Mesendoderm (in vitro differentiated cells): ENCODE measurements around the gene RAB3D.

Source experiments
- DNase-seq: peaks from one replicate; pipeline ENCODE4 v3.0.0; 2013
- H2AK5ac ChIP-seq: 2 replicates; pipeline ENCODE4 v1.6.1; 2013; ENCODE audit warnings: low read length, inconsistent platforms
- H2BK120ac ChIP-seq: 2 replicates; pipeline ENCODE4 v1.6.1; 2013; ENCODE audit warnings: low read depth, mild to moderate bottlenecking, low read length, moderate library complexity, mixed read lengths
- H2BK15ac ChIP-seq: replicated peaks from 2 replicates; pipeline ENCODE4 v1.6.1; 2013; ENCODE audit warnings: low read depth, mild to moderate bottlenecking, moderate library complexity
- H2BK5ac ChIP-seq: 2 replicates; pipeline ENCODE4 v1.6.1; 2013; ENCODE audit warnings: low read length, inconsistent platforms
- H3K18ac ChIP-seq: 2 replicates; pipeline ENCODE4 v1.6.1; 2013; ENCODE audit warnings: mild to moderate bottlenecking, low read length, mixed read lengths
- H3K23ac ChIP-seq: one replicate; pipeline ENCODE4 v1.6.1; 2013; ENCODE audit warnings: low read length
- H3K27ac ChIP-seq: 2 replicates; pipeline ENCODE4 v1.5.1; 2013; ENCODE audit warnings: low read depth, mild to moderate bottlenecking, inconsistent platforms, low read length, moderate library complexity
- H3K27me3 ChIP-seq: 2 replicates; pipeline ENCODE4 v1.6.1; 2013; ENCODE audit warnings: low read length, control low read depth, mild to moderate bottlenecking, inconsistent platforms; ENCODE audit not compliant: insufficient read depth, poor library complexity
- H3K36me3 ChIP-seq: 2 replicates; pipeline ENCODE4 v1.6.1; 2013; ENCODE audit warnings: low read length, inconsistent platforms; ENCODE audit not compliant: control insufficient read depth, insufficient read depth
- H3K4ac ChIP-seq: one replicate; pipeline ENCODE4 v1.6.1; 2013; ENCODE audit warnings: low read depth, mild to moderate bottlenecking, low read length, moderate library complexity
- H3K4me1 ChIP-seq: 2 replicates; pipeline ENCODE4 v1.6.1; 2013; ENCODE audit warnings: low read depth, low read length, inconsistent platforms; ENCODE audit not compliant: control insufficient read depth
- H3K4me2 ChIP-seq: 2 replicates; pipeline ENCODE4 v1.6.1; 2013; ENCODE audit warnings: low read length
- H3K4me3 ChIP-seq: 2 replicates; pipeline ENCODE4 v1.5.1; 2013; ENCODE audit warnings: mild to moderate bottlenecking, low read length
- H3K56ac ChIP-seq: one replicate; pipeline ENCODE4 v1.6.1; 2013; ENCODE audit warnings: low read length
- H3K79me1 ChIP-seq: 2 replicates; pipeline ENCODE4 v1.6.1; 2013; ENCODE audit warnings: low read length, inconsistent platforms
- H3K79me2 ChIP-seq: 2 replicates; pipeline ENCODE4 v1.6.1; 2013; ENCODE audit warnings: mild to moderate bottlenecking, low read length; ENCODE audit not compliant: control insufficient read depth, insufficient read depth
- H3K9ac ChIP-seq: 2 replicates; pipeline ENCODE4 v1.6.1; 2013; ENCODE audit warnings: low read length, inconsistent platforms
- H4K5ac ChIP-seq: one replicate; pipeline ENCODE4 v1.6.1; 2013; ENCODE audit warnings: low read length
- H4K8ac ChIP-seq: one replicate; pipeline ENCODE4 v1.6.1; 2013; ENCODE audit warnings: low read depth, mild to moderate bottlenecking, control low read depth, low read length, moderate library complexity
- WGBS: extraction: QIAGEN DNeasy Blood & Tissue Kit; methylation state at CpG from one replicate; pipeline ENCODE4 v1.1.7; 2013; ENCODE audit warnings: low lambda C conversion rate, missing lambda C conversion rate; ENCODE audit not compliant: insufficient coverage; ENCODE audit errors: extremely low coverage; 5-methylcytosine and 5-hydroxymethylcytosine counted together

RAB3D gene

DNA sequence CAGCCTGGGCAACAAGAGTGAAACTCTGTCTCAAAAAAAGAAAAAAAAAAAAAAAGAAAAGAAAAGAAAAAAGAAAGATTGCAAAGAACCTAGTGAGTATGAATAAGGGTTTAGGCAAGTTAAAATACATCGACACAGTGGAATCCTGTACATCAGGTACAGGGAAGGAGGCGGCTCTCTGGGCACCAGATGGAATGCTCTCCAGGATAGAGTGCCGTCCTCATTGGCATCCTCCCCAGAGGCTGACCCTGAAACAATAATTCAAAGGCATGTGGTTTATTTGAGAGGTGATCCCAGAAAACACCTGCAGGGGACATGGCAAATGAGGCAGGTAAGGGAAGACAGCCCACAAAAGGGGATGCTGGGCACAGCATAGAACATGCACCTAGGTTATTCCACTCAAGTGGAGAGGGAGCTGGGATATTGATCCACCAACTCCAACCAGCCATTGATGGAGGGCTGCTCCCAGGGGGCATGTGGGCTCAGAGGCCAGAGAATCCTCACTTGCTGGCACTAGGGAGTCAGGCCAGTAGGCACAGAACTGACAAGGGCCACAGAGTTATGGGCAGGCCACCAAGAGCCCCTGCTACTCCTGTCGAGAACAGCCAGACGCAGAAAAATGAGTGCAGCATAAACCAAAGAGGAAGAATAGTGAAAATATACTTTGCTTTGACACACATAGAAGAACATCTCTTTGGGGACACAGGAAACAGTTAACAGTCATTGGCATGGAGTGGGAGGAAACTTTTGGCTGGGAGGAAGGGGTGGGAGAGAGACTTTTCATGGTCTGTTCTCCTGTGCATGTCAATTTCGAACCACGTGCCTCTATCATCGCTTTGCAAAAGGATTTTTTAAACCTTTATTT, 39.3 kb downstream of the RAB3D start:
- WGBS: no CpG with 5 or more reads among the region's 8 CpGs
- no peak for DNase-seq
- Histone ChIP-seq H3K56ac (no peak overlapping the region), H3K4ac (no peak overlapping the region), H2BK5ac (no peak overlapping the region), H3K23ac (no peak overlapping the region), H2AK5ac (no peak overlapping the region), H4K5ac (no peak overlapping the region), H3K27me3 (no peaks in the 10 kb centered on the region), H3K4me3 (no peak overlapping the region), H3K36me3 (no peaks in the 10 kb centered on the region), H3K18ac (no peak overlapping the region), H2BK15ac (no peak overlapping the region), H3K79me1 (no peaks in the 10 kb centered on the region), H3K4me2 (no peak overlapping the region), H3K4me1 (no peaks in the 10 kb centered on the region), H3K27ac (no peak overlapping the region), H3K9ac (no peak overlapping the region), H2BK120ac (no peak overlapping the region), H4K8ac (no peak overlapping the region), H3K79me2 (no peaks in the 10 kb centered on the region)

DNA sequence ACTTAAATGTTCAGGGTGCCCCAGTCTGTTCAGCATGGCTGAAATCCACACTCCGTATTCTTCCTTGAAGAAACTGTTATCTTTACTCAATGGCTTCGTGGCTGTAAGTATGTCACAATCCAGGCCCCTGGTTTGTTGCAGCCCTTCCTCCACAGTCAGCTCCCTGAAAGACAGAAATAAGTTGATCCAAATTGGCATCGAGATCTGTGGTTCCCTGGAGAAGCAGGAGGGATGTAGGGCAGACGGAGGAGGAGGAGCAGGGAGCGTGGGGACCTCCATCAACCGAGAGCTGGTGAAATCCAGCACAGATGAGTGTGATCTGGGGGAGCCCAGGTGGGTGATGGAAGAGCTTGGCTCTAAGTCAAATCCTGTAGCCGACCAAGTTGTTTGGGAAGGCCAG, 43.2 kb downstream of the RAB3D start:
- Histone ChIP-seq H3K9ac (no peak overlapping the region), H3K56ac (no peak overlapping the region), H3K27me3 (no peaks in the 10 kb centered on the region), H4K8ac (no peak overlapping the region), H3K79me2 (no peaks in the 10 kb centered on the region), H2BK5ac (no peak overlapping the region), H2BK15ac (no peak overlapping the region), H2BK120ac (no peak overlapping the region), H3K4me3 (no peak overlapping the region), H3K4me1 (peaks cover 2% of the 10 kb centered on the region), H3K4ac (no peak overlapping the region), H3K27ac (no peak overlapping the region), H3K18ac (no peak overlapping the region), H4K5ac (no peak overlapping the region), H3K79me1 (no peaks in the 10 kb centered on the region), H3K23ac (no peak overlapping the region), H2AK5ac (no peak overlapping the region), H3K4me2 (no peak overlapping the region), H3K36me3 (no peaks in the 10 kb centered on the region)
- no CpG with 5 or more reads among the region's 7 CpGs for WGBS
- no peak for DNase-seq

DNA sequence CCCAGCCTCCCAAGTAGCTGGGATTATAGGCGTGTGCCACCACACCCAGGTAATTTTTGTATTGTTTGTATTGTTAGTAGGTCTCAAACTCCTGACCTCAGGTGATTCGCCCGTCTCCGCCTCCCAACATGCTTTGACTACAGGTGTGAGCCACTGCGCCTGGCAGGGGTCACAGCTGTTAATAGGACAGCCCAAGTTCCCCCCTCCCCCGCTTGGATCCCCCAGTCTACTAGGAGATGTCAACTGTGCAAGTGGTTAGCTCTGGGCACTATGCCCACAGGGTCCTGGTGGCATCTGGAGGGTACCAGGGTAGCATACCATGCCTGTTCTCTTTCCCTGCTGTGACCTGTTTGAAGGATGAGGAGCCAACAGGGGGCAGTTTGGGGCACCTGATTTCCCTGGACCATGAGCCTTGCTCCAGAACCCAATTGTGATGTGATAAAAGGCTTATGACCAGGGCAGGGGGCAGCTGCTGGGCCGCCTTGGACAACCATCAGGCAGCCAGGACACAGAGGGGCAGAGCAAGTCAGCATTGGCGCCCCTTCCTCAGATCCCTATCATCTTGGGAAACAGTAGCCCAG, 43.7 kb downstream of the RAB3D start, which contains the start of gene TSPAN16:
TSS of gene TSPAN16 (plus strand) at position 496 of the 581 bp plus-strand sequence. CDS start 138 bp downstream, outside the sequence.
- Histone ChIP-seq H3K23ac (no peak within 1 kb of the TSS), H2BK15ac (no peak within 1 kb of the TSS), H3K9ac (no peak within 1 kb of the TSS), H3K56ac (no peak within 1 kb of the TSS), H2BK120ac (no peak within 1 kb of the TSS), H3K4me3 (no peak within 1 kb of the TSS), H4K5ac (no peak within 1 kb of the TSS), H4K8ac (no peak within 1 kb of the TSS), H3K18ac (no peak within 1 kb of the TSS), H3K4me1 (peaks cover 2% of the 10 kb centered on the region), H3K79me1 (no peaks in the 10 kb centered on the region), H3K36me3 (no peaks in the 10 kb centered on the region), H3K27ac (no peak within 1 kb of the TSS), H2AK5ac (no peak within 1 kb of the TSS), H3K27me3 (no peaks in the 10 kb centered on the region), H3K79me2 (no peaks in the 10 kb centered on the region), H2BK5ac (no peak within 1 kb of the TSS), H3K4ac (no peak within 1 kb of the TSS), H3K4me2 (no peak within 1 kb of the TSS)
- no peak for DNase-seq
- WGBS: no CpG with 5 or more reads among the region's 8 CpGs

DNA sequence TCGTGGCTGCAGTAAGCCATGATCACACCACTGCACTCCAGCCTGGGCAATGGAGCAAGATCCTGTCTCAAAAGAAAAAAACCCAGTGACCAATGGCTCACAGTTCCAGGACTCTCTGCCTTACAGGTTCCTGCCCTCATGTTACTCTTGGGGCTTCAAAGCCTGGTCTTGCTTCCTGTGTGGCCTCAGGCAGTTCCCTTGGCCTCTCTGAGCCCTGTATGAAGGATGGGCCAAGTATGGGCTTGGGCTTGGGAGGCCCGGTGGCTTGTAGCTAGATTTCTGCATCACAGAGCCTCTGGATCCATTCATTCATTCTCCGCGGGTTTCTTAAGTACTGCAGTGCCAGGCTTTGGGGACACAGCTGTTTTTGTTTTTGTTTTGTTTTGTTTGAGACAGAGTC, 44.3 kb downstream of the RAB3D start:
- no peak overlapping the region for H2BK15ac ChIP-seq
- no peak overlapping the region for H3K4me2 ChIP-seq
- peaks cover 2% of the 10 kb centered on the region for H3K4me1 ChIP-seq
- H3K79me1 ChIP-seq: no peaks in the 10 kb centered on the region
- H3K4me3 ChIP-seq: no peak overlapping the region
- no peaks in the 10 kb centered on the region for H3K36me3 ChIP-seq
- H3K9ac ChIP-seq: no peak overlapping the region
- no peak overlapping the region for H4K5ac ChIP-seq
- H3K4ac ChIP-seq: no peak overlapping the region
- H3K23ac ChIP-seq: no peak overlapping the region
- H2BK120ac ChIP-seq: no peak overlapping the region
- WGBS: no CpG with 5 or more reads among the region's 4 CpGs
- no peak overlapping the region for H2AK5ac ChIP-seq
- H3K79me2 ChIP-seq: no peaks in the 10 kb centered on the region
- DNase-seq: no peak
- H4K8ac ChIP-seq: no peak overlapping the region
- H3K18ac ChIP-seq: no peak overlapping the region
- H2BK5ac ChIP-seq: no peak overlapping the region
- no peaks in the 10 kb centered on the region for H3K27me3 ChIP-seq
- no peak overlapping the region for H3K56ac ChIP-seq
- no peak overlapping the region for H3K27ac ChIP-seq

DNA sequence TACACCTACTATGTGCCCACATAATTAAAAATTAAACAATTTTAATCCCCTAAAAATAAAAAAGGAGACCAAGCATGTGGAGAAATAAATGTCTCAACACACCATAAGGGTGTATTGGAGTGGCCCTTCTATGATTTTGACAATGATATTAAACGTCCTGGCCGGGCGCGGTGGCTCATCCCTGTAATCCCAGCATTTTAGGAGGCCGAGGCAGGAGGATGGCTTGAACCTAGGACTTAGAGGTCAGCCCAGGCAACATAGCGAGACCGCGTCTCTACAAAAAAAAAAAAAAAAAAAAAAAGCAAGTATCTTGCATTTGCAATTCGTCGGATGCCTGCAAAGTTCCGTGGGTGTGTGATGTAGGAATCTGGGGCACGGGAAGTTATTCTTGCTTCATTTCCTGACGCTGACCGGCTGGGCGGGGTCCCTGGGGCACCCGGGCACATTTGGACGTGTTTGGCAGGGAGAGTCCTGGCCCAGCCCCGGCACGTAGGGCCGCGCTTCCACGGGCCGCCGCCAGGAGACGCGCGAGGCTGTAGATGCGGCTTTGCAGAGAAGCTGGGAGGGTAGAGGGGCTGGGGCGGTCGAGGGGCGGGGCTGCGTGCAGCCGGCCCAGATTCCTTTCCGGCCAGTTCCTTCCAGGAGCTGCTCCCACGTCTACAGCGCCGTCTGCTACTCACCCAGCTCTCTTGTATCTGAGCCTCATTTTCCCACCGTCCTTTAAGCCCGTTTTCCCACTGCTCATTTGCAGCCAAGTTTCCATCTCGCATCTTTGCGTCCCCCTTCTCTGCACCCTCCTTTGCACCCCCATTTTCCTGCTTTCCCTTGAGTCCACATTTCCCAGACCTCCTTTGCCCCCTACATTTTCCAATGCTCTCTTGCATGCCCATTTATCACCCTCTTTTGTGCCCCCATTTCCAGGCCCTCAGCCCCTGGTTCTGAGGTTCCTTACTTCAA, 45.7 kb downstream of the RAB3D start:
- no peak overlapping the region for H2BK120ac ChIP-seq
- no peak overlapping the region for H2BK15ac ChIP-seq
- H3K18ac ChIP-seq: no peak overlapping the region
- H3K23ac ChIP-seq: no peak overlapping the region
- H3K36me3 ChIP-seq: no peaks in the 10 kb centered on the region
- no CpG with 5 or more reads among the region's 41 CpGs for WGBS
- H3K27ac ChIP-seq: no peak overlapping the region
- peak overlapping the region; percentile 96 for H3K56ac ChIP-seq
- H2BK5ac ChIP-seq: peak overlapping the region; percentile 67
- H2AK5ac ChIP-seq: no peak overlapping the region
- no peaks in the 10 kb centered on the region for H3K79me1 ChIP-seq
- H3K79me2 ChIP-seq: no peaks in the 10 kb centered on the region
- no peaks in the 10 kb centered on the region for H3K27me3 ChIP-seq
- no peak overlapping the region for H4K8ac ChIP-seq
- no peak overlapping the region for H3K4me3 ChIP-seq
- DNase-seq: peak; percentile 95
- no peak overlapping the region for H3K4ac ChIP-seq
- peak overlapping the region; percentile 94 for H3K4me2 ChIP-seq
- H3K4me1 ChIP-seq: peaks cover 2% of the 10 kb centered on the region
- peak overlapping the region; percentile 88 for H3K9ac ChIP-seq
- H4K5ac ChIP-seq: peak overlapping the region; percentile 98
